Measurements from ENCODE around the gene DOK7. TPM values are rescaled to one million over a fixed set of nuclear protein-coding genes. Genes with fewer than 3 reads are reported as not detected.

DOK7 gene
- total RNA-seq, 2 donors from 2014 or later = 6.3 to 7.0 TPM

GRCh38 chr4:3476936-3477749 lies 14.0 kb downstream of the DOK7 start:
- ATAC-seq (no peak), DNase-seq (no peak)
- H3K27me3 ChIP-seq = no peaks in the 10 kb centered on the region
- intact Hi-C loops (cut with DNase I) = no loop called here
- H3K27ac ChIP-seq = no peak overlapping the region
- peaks cover 22% of the 10 kb centered on the region for H3K4me1 ChIP-seq
- no peaks in the 10 kb centered on the region for H3K9me3 ChIP-seq
- H3K36me3 ChIP-seq (replicated peaks in 1 of 2; ENCODE audit: insufficient read depth in 1 of 2, low read depth in 2 of 2) = no peaks in the 10 kb centered on the region
- H3K4me3 ChIP-seq = no peak overlapping the region
- 88 to 97% methylated on average over 6 to 24 of the region's 27 CpGs for WGBS, 2 donors
- no peak for TF ChIP-seq POLR2A (IDR thresholded peaks at IDR 0.05)
- TF ChIP-seq, protein P1, sequence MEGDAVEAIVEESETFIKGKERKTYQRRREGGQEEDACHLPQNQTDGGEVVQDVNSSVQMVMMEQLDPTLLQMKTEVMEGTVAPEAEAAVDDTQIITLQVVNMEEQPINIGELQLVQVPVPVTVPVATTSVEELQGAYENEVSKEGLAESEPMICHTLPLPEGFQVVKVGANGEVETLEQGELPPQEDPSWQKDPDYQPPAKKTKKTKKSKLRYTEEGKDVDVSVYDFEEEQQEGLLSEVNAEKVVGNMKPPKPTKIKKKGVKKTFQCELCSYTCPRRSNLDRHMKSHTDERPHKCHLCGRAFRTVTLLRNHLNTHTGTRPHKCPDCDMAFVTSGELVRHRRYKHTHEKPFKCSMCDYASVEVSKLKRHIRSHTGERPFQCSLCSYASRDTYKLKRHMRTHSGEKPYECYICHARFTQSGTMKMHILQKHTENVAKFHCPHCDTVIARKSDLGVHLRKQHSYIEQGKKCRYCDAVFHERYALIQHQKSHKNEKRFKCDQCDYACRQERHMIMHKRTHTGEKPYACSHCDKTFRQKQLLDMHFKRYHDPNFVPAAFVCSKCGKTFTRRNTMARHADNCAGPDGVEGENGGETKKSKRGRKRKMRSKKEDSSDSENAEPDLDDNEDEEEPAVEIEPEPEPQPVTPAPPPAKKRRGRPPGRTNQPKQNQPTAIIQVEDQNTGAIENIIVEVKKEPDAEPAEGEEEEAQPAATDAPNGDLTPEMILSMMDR (IDR thresholded peaks at IDR 0.05) = no peak

DNA sequence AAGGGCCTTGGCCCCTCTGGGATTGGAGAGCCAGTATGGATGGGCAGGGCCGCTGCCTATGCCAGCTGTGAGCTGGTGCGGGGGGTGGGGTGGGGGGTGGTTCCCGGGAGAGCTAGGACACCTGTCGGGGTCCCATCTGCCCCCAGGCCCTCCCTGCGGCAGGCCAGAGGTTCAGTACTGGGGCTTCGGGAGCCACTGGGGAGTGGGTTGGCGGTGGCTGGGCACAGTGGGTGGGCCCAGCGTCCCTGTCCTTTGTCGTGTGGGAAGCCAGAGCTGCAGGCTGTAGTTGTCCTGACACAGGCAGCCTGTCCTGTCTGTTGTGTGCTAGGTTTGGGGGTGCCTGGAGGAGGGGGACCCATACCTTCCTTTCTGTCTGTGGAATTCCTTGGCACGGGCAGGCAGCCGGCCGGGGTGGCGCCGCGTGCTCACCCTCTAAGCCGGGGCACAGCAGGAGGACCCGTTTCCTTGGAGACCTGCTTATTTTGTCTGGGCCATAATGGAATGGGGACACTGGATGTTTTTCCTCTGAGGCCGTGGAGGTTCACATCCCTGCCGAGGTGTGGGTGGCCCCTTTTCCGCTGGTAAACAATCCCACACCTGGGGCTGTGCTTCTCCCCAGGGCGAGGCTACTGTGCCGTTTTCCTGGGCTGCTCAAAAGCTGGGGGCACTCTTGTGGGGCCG lies 14.8 kb downstream of the DOK7 start:
- WGBS, 2 donors = 90 to 94% methylated on average over 10 to 22 of the region's 23 CpGs
- ATAC-seq = no peak
- Histone ChIP-seq H3K27me3 (no peaks in the 10 kb centered on the region), H3K9me3 (no peaks in the 10 kb centered on the region), H3K4me1 (peaks cover 14% of the 10 kb centered on the region), H3K27ac (no peak overlapping the region), H3K4me3 (no peak overlapping the region), H3K36me3 (replicated peaks in 1 of 2; ENCODE audit: insufficient read depth in 1 of 2, low read depth in 2 of 2) (no peaks in the 10 kb centered on the region)
- intact Hi-C loops (cut with DNase I) = no loop called here
- TF ChIP-seq, protein P1 (IDR thresholded peaks at IDR 0.05) = no peak
- no peak for TF ChIP-seq POLR2A (IDR thresholded peaks at IDR 0.05)
- DNase-seq = no peak

GRCh38 chr4:3478446-3479357 lies 15.6 kb downstream of the DOK7 start:
- ATAC-seq (no peak), DNase-seq (no peak)
- Histone ChIP-seq H3K4me1 (peaks cover 10% of the 10 kb centered on the region), H3K36me3 (replicated peaks in 1 of 2; ENCODE audit: insufficient read depth in 1 of 2, low read depth in 2 of 2) (no peaks in the 10 kb centered on the region), H3K27ac (no peak overlapping the region), H3K9me3 (no peaks in the 10 kb centered on the region), H3K27me3 (no peaks in the 10 kb centered on the region), H3K4me3 (no peak overlapping the region)
- 87 to 95% methylated on average over 12 to 35 of the region's 35 CpGs for WGBS, 2 donors
- TF ChIP-seq, protein P1 (IDR thresholded peaks at IDR 0.05) = no peak
- no peak for TF ChIP-seq POLR2A (IDR thresholded peaks at IDR 0.05)
- intact Hi-C loops (cut with DNase I) = no loop called here

GRCh38 chr4:3479358-3480101 lies 16.4 kb downstream of the DOK7 start:
- peaks cover 18% of the 10 kb centered on the region for H3K4me1 ChIP-seq
- DNase-seq (no peak), ATAC-seq (no peak)
- H3K27ac ChIP-seq = no peak overlapping the region
- no peaks in the 10 kb centered on the region for H3K9me3 ChIP-seq
- 81 to 82% methylated on average over 15 to 25 of the region's 25 CpGs for WGBS, 2 donors
- no peaks in the 10 kb centered on the region for H3K36me3 ChIP-seq (replicated peaks in 1 of 2; ENCODE audit: insufficient read depth in 1 of 2, low read depth in 2 of 2)
- H3K27me3 ChIP-seq = no peaks in the 10 kb centered on the region
- no peak for TF ChIP-seq POLR2A (IDR thresholded peaks at IDR 0.05)
- TF ChIP-seq, protein P1 (IDR thresholded peaks at IDR 0.05) = no peak
- intact Hi-C loops (cut with DNase I) = no loop called here
- no peak overlapping the region for H3K4me3 ChIP-seq

Data from body of pancreas (tissue), 4 donors.